GM12801 (cell line): Measurements from ENCODE around the gene RAB6D.

Source experiments
- TF ChIP-seq, protein P1 (sequence below): IDR thresholded peaks from one replicate; pipeline ENCODE4 v1.5.1; 2011; ENCODE audit warnings: control low read depth; ENCODE audit not compliant: insufficient read length; ENCODE audit errors: extremely low read depth

RAB6D gene

DNA sequence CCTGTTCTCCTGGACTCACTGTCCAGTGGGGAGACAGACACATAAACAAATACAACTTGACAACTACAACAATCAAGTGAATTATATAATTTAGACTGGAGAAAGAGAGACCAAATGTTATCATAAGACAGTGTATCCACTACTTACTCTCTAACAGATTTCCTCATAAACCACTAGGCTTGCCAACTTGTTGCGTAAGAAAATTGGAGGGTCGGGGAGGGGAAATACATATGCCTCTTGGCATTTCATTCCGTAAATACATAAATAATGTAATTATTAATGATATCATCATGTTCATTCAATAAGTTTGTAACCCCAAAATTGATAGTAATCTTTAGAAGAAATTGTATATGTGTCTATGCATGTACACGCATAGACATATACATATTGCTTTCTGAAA lies 14.9 kb downstream of the RAB6D start:
- TF ChIP-seq, protein P1, sequence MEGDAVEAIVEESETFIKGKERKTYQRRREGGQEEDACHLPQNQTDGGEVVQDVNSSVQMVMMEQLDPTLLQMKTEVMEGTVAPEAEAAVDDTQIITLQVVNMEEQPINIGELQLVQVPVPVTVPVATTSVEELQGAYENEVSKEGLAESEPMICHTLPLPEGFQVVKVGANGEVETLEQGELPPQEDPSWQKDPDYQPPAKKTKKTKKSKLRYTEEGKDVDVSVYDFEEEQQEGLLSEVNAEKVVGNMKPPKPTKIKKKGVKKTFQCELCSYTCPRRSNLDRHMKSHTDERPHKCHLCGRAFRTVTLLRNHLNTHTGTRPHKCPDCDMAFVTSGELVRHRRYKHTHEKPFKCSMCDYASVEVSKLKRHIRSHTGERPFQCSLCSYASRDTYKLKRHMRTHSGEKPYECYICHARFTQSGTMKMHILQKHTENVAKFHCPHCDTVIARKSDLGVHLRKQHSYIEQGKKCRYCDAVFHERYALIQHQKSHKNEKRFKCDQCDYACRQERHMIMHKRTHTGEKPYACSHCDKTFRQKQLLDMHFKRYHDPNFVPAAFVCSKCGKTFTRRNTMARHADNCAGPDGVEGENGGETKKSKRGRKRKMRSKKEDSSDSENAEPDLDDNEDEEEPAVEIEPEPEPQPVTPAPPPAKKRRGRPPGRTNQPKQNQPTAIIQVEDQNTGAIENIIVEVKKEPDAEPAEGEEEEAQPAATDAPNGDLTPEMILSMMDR, result no peak

DNA sequence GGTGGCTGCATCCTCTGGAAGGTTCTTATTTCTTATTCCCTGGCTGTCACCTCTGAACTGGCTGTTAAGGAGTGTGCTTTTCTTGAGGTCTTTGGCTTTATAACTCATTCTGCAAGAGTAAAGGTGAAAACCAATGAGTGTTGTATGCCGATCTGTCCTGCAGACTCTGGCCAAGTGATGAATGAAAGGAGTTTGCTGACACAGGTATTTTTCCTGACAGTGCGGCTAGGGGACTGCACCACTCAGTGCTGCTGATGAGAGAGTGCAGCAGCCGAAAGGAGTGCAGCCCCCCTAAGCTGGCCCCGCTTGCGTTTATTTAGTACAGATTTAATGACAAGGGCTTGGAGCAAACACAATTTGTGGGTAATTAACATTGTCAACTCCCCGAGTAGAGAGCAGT lies 41.8 kb downstream of the RAB6D start:
- TF ChIP-seq, protein P1, result no peak
